Ascending aorta (tissue), 2 donors: ENCODE results near the gene GPX4. TPM values are rescaled to one million over a fixed set of nuclear protein-coding genes. Genes with fewer than 3 reads are reported as not detected.

ENCODE experiments used
- DNase-seq, 2 donors: peaks; one replicate each; pipeline ENCODE4 v3.0.0-alpha.2; 2019; ENCODE audit warnings: low spot score in 2 of 2
- H3K27ac ChIP-seq, 2 donors: fragments of 200-600 bp; sonication (generic); one replicate each; pipeline ENCODE4 v1.5.1; 2016 to 2017; ENCODE audit warnings: mild to moderate bottlenecking in 1 of 2
- H3K27me3 ChIP-seq: fragments of 200-600 bp; sonication (generic); one replicate; pipeline ENCODE4 v1.5.1; 2017
- H3K36me3 ChIP-seq, 2 donors: fragments of 200-600 bp; sonication (generic); one replicate each; pipeline ENCODE4 v1.5.1; 2016
- H3K4me1 ChIP-seq, 2 donors: fragments of 200-600 bp; sonication (generic); one replicate each; pipeline ENCODE4 v1.5.1; 2016 to 2017; ENCODE audit warnings: mild to moderate bottlenecking in 1 of 2
- H3K4me3 ChIP-seq, 2 donors: fragments of 200-600 bp; sonication (generic); one replicate each; pipeline ENCODE4 v1.5.1; 2016 to 2017; ENCODE audit warnings: mild to moderate bottlenecking in 1 of 2
- H3K9me3 ChIP-seq, 2 donors: fragments of 200-600 bp; sonication (generic); one replicate each; pipeline ENCODE4 v1.5.1; 2016
- CTCF ChIP-seq, 3 experiments: fragments of 200-600 bp in 2 of 3; fragments of 450-650 bp in 1 of 3; sonication (generic) in 2 of 3; IDR thresholded peaks; one replicate each; pipeline ENCODE4 v1.5.1; 2016 to 2019; ENCODE audit warnings: antibody characterized with exemption in 3 of 3, mild to moderate bottlenecking in 1 of 3, moderate library complexity in 1 of 3
- intact Hi-C: fragments of 100-400 bp; cut with DNase I; formaldehyde crosslinking; loops from one replicate; pipeline ENCODE4 v1.15.1; 2023
- total RNA-seq: library from RNA; depleted of rRNA; stranded (reverse); fragments of >200 nt; gene quantifications from one replicate; pipeline ENCODE4 v1.1.0, GENCODE V29; 2016

Gene GPX4
- total RNA-seq, 1 donor from 2014 or later = 348 TPM

GRCh38 chr19:1074544-1075283 is 29.1 kb upstream of the GPX4 start:
- no peaks in the 10 kb centered on the region for H3K9me3 ChIP-seq
- peak in 1 of 2 donors; percentile 83 for DNase-seq
- no peak overlapping the region for H3K27ac ChIP-seq
- TF ChIP-seq CTCF (IDR thresholded peaks at IDR 0.05) = no peak
- intact Hi-C loops = no loop called here
- H3K4me3 ChIP-seq = no peak overlapping the region
- no peaks in the 10 kb centered on the region for H3K36me3 ChIP-seq
- peaks cover 0 to 5% of the 10 kb centered on the region in 2 donors for H3K4me1 ChIP-seq
- peaks cover 3% of the 10 kb centered on the region for H3K27me3 ChIP-seq

GRCh38 chr19:1076046-1076386 is 27.8 kb upstream of the GPX4 start:
- H3K9me3 ChIP-seq = no peaks in the 10 kb centered on the region
- no peak overlapping the region for H3K4me3 ChIP-seq
- intact Hi-C loops = no loop called here
- H3K36me3 ChIP-seq = no peaks in the 10 kb centered on the region
- no peaks in the 10 kb centered on the region for H3K4me1 ChIP-seq
- H3K27ac ChIP-seq = no peak overlapping the region
- H3K27me3 ChIP-seq = no peaks in the 10 kb centered on the region
- no peak for TF ChIP-seq CTCF (IDR thresholded peaks at IDR 0.05)
- no peak for DNase-seq

GRCh38 chr19:1076951-1077350 is 26.8 kb upstream of the GPX4 start:
- TF ChIP-seq CTCF (IDR thresholded peaks at IDR 0.05) = no peak
- peak; percentile 44 to 79 for DNase-seq
- Histone ChIP-seq H3K9me3 (no peaks in the 10 kb centered on the region), H3K4me1 (no peaks in the 10 kb centered on the region), H3K27me3 (no peaks in the 10 kb centered on the region), H3K4me3 (no peak overlapping the region), H3K36me3 (no peaks in the 10 kb centered on the region), H3K27ac (no peak overlapping the region)
- intact Hi-C loops = no loop called here

GRCh38 chr19:1079566-1080111 is 24.2 kb upstream of the GPX4 start:
- no peaks in the 10 kb centered on the region for H3K36me3 ChIP-seq
- no peak for DNase-seq
- TF ChIP-seq CTCF (IDR thresholded peaks at IDR 0.05) = no peak
- H3K27me3 ChIP-seq = no peaks in the 10 kb centered on the region
- H3K4me1 ChIP-seq = no peaks in the 10 kb centered on the region
- H3K9me3 ChIP-seq = no peaks in the 10 kb centered on the region
- intact Hi-C loops = no loop called here
- H3K4me3 ChIP-seq = no peak overlapping the region
- no peak overlapping the region for H3K27ac ChIP-seq

- Histone ChIP-seq H3K27me3 (no peaks in the 10 kb centered on the region), H3K27ac (no peak overlapping the region), H3K4me1 (no peaks in the 10 kb centered on the region), H3K4me3 (no peak overlapping the region), H3K36me3 (no peaks in the 10 kb centered on the region), H3K9me3 (no peaks in the 10 kb centered on the region)
- no peak for DNase-seq
- no peak for TF ChIP-seq CTCF (IDR thresholded peaks at IDR 0.05)
- intact Hi-C loops = no loop called here
These were observed 23.2 kb upstream of the GPX4 start for GRCh38 chr19:1080360-1081161.
